OCI-LY7 (cell line): ENCODE results near the gene TBX15. TPM values are rescaled to one million over a fixed set of nuclear protein-coding genes. Genes with fewer than 3 reads are reported as not detected.
A peak's percentile ranks its signal among the peaks of the same experiment; 100 is the strongest.

Source experiments
- BruUV-seq: library from RNA; stranded (reverse); fragments of 400-500 nt; replicated peaks from 2 replicates; lab custom pipeline; 2021; lab: Mats Ljungman, UMichigan
- CTCF ChIA-PET: fragments of 300-600 bp; sonication (Branson Sonifier 250); formaldehyde crosslinking; loops from one replicate; lab custom pipeline; 2022; ENCODE audit warnings: antibody characterized with exemption; ENCODE audit not compliant: unreplicated experiment; lab: Charles Lee
- POLR2A ChIA-PET: fragments of 300-600 bp; sonication (Branson Sonifier 250); formaldehyde crosslinking; loops from one replicate; lab custom pipeline; 2022; ENCODE audit warnings: antibody characterized with exemption; lab: Charles Lee
- DNase-seq: peaks from one replicate; pipeline ENCODE4 v3.0.0-alpha.2; 2015; ENCODE audit warnings: low spot score
- H2AFZ ChIP-seq: fragments of 200-600 bp; sonication (generic), shearing (Covaris generic); 2 replicates; pipeline ENCODE4 v1.6.1; 2014; ENCODE audit warnings: mild to moderate bottlenecking, antibody characterized with exemption, low read length, moderate library complexity
- H3K27ac ChIP-seq: fragments of 200-600 bp; sonication (generic); 2 replicates; pipeline ENCODE4 v1.5.1; 2014; ENCODE audit warnings: mixed run types, low read depth, mild to moderate bottlenecking, moderate library complexity, low read length, inconsistent platforms; ENCODE audit not compliant: poor library complexity, severe bottlenecking
- H3K36me3 ChIP-seq: fragments of 200-600 bp; sonication (generic); 2 replicates; pipeline ENCODE4 v1.6.1; 2014; ENCODE audit warnings: mild to moderate bottlenecking, antibody characterized with exemption, low read length, moderate library complexity, mixed read lengths; ENCODE audit not compliant: insufficient read depth
- H3K4me1 ChIP-seq: fragments of 200-600 bp; sonication (generic); 2 replicates; pipeline ENCODE4 v1.5.1; 2014; ENCODE audit warnings: mild to moderate bottlenecking, low read length; ENCODE audit not compliant: insufficient read depth, poor library complexity, severe bottlenecking
- H3K4me2 ChIP-seq: fragments of 200-600 bp; sonication (generic); 2 replicates; pipeline ENCODE4 v1.6.1; 2014; ENCODE audit warnings: mild to moderate bottlenecking, low read length
- H3K4me3 ChIP-seq: fragments of 200-600 bp; sonication (generic); 2 replicates; pipeline ENCODE4 v1.5.1; 2014; ENCODE audit warnings: mild to moderate bottlenecking, low read depth, low read length; ENCODE audit not compliant: poor library complexity, severe bottlenecking
- H3K79me2 ChIP-seq: fragments of 200-600 bp; sonication (generic); 2 replicates; pipeline ENCODE4 v1.6.1; 2016; ENCODE audit warnings: low read depth, mild to moderate bottlenecking, low read length, moderate library complexity, mixed read lengths; ENCODE audit not compliant: insufficient read depth
- H3K9me2 ChIP-seq: fragments of 200-600 bp; sonication (generic); 2 replicates; pipeline ENCODE4 v1.6.1; 2016; ENCODE audit warnings: mild to moderate bottlenecking, low read length, mixed read lengths; ENCODE audit not compliant: insufficient read depth
- H3K9me3 ChIP-seq: fragments of 200-600 bp; sonication (generic); 2 replicates; pipeline ENCODE4 v1.6.1; 2014; ENCODE audit warnings: mild to moderate bottlenecking, mixed run types, low read length, mixed read lengths
- H4K20me1 ChIP-seq: fragments of 200-600 bp; sonication (generic); 2 replicates; pipeline ENCODE4 v1.6.1; 2014; ENCODE audit warnings: mild to moderate bottlenecking, antibody characterized with exemption, low read length, moderate library complexity, mixed read lengths; ENCODE audit not compliant: insufficient read depth
- EZH2phosphoT487 ChIP-seq: fragments of 200-600 bp; sonication (generic); IDR thresholded peaks from 2 replicates; pipeline ENCODE4 v1.6.1; 2018; ENCODE audit warnings: low read depth, borderline replicate concordance, mild to moderate bottlenecking, mixed run types, antibody characterized with exemption, low read length, moderate library complexity, mixed read lengths
- intact Hi-C: fragments of 100-400 bp; cut with micrococcal nuclease; formaldehyde crosslinking; loops from one replicate; pipeline ENCODE4 v1.10.0; 2022; ENCODE audit not compliant: unreplicated experiment
- total RNA-seq, 2 experiments: library from RNA; depleted of rRNA in 1 of 2; stranded (reverse); fragments of >200 nt in 1 of 2; shearing (Covaris generic) in 1 of 2; gene quantifications; 2 replicates each; pipeline ENCODE4 v1.2.3, GENCODE V29; 2014 to 2022
- TF ChIP-seq, protein P1 (sequence below): fragments of 200-600 bp; sonication (generic); conservative IDR thresholded peaks from 2 replicates; pipeline ENCODE4 v1.5.1; 2014; ENCODE audit warnings: mild to moderate bottlenecking, antibody characterized with exemption, low read length, moderate library complexity, mixed read lengths

TBX15 gene
- total RNA-seq, 2 experiments from 2014 or later = 0.22 TPM; not detected in 1

DNA sequence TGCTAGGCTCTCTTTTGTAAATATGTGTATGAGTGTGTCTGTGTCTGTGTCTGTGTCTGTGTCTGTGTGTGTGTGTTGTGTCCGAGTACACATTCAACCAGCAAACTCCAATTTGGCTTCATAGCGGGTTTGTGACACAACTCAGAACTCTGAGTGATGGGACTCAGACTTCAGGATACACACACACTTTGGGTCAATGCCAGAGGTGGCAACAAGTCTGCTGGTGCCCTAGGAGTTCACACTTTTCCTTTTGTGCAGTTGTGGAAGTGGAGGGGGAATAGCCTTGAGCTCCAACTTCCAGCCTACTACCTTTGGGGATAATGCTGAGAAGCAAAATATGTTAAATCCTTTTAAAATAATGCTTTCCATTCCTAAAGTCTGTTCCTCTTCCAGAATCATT, 16.6 kb upstream of the TBX15 start:
- no peaks in the 10 kb centered on the region for H3K9me3 ChIP-seq

DNA sequence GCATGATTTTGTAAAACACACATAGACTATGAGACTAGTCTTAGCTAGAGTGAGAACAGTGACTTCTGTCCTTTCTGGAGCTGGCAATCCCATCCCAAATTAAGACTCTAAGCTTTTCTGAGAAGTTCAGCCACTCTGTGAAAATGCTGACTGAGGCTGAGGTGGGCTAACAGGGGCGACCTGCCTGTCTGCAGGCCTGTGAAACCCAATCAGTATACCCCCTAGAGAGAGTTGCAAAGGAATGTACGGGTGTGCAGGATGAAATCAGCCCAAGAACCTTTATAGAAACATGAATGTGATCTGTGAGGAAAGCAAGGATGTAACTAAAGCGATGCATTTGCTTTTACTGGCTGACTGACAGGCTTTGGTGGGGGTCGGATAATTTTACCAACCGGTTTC, 16.0 kb upstream of the TBX15 start:
- ChIA-PET CTCF (no interaction called here), POLR2A (no interaction called here)
- intact Hi-C loops = no loop called here
- H2AFZ ChIP-seq = no peak overlapping the region
- H3K9me2 ChIP-seq = no peaks in the 10 kb centered on the region
- H3K4me3 ChIP-seq = no peak overlapping the region
- no peaks in the 10 kb centered on the region for H3K4me1 ChIP-seq
- no peaks in the 10 kb centered on the region for H3K79me2 ChIP-seq
- H3K36me3 ChIP-seq = no peaks in the 10 kb centered on the region
- no peaks in the 10 kb centered on the region for H3K9me3 ChIP-seq
- no peaks in the 10 kb centered on the region for H4K20me1 ChIP-seq
- no TSS peak for BruUV-seq
- TF ChIP-seq, protein P1, sequence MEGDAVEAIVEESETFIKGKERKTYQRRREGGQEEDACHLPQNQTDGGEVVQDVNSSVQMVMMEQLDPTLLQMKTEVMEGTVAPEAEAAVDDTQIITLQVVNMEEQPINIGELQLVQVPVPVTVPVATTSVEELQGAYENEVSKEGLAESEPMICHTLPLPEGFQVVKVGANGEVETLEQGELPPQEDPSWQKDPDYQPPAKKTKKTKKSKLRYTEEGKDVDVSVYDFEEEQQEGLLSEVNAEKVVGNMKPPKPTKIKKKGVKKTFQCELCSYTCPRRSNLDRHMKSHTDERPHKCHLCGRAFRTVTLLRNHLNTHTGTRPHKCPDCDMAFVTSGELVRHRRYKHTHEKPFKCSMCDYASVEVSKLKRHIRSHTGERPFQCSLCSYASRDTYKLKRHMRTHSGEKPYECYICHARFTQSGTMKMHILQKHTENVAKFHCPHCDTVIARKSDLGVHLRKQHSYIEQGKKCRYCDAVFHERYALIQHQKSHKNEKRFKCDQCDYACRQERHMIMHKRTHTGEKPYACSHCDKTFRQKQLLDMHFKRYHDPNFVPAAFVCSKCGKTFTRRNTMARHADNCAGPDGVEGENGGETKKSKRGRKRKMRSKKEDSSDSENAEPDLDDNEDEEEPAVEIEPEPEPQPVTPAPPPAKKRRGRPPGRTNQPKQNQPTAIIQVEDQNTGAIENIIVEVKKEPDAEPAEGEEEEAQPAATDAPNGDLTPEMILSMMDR = no peak
- no peak for TF ChIP-seq EZH2phosphoT487
- H3K4me2 ChIP-seq = no peak overlapping the region
- no peak for DNase-seq
- no peak overlapping the region for H3K27ac ChIP-seq

More for the DNA sequence above, 16.6 kb upstream of the TBX15 start:
- Histone ChIP-seq H4K20me1 (no peaks in the 10 kb centered on the region), H2AFZ (no peak overlapping the region), H3K36me3 (no peaks in the 10 kb centered on the region), H3K4me1 (no peaks in the 10 kb centered on the region), H3K27ac (no peak overlapping the region), H3K9me2 (no peaks in the 10 kb centered on the region), H3K4me2 (no peak overlapping the region), H3K4me3 (no peak overlapping the region), H3K79me2 (no peaks in the 10 kb centered on the region)
- no peak for TF ChIP-seq EZH2phosphoT487
- TF ChIP-seq, protein P1 = no peak
- POLR2A ChIA-PET = interaction anchor here (1.0 kb wide), 1 partner anchor 188 kb away, joined by 3 read pairs; no protein-coding TSS in a partner anchor
- CTCF ChIA-PET = no interaction called here
- no TSS peak for BruUV-seq
- intact Hi-C loops = loop anchor here (5.0 kb wide), 1 partner anchor 852 kb away; no protein-coding TSS in a partner anchor
- no peak for DNase-seq

DNA sequence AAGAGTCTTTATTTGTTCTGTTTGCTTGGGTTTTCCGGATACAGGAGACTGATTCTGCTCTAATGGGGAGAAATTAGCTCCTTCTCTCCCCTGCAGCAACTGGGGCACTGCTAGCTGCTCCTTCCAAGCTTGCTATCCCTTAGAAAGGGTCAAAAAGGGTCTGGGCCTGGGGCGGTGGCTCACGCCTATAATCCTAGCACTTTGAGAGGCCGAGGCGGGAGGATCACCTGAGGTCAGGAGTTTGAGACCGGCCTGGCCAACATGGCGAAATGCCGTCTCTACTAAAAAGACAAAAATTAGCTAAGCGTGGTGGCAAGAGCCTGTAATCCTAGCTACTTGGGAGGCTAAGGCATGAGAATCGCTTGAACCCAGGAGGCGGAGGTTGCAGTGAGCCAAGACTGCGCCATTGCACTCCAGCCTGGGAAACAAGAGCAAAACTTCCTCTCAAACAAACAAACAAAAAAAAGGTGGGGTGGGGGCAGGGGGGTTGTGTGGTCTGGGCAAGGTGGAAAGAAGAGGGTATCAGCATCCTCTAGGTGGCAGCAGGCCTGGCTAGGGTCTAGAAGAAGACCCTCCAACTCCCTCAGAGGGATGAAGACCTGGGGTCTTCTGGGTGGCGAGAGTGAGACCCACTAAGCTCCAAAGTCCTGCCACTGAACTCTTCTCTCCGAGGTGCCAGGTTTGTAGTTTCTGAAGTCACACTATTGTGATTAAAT, 15.4 kb upstream of the TBX15 start:
- TF ChIP-seq EZH2phosphoT487 = no peak
- TF ChIP-seq, protein P1 = peak; percentile 31; the same call in 1 of the 2 replicates
- Histone ChIP-seq H3K36me3 (no peaks in the 10 kb centered on the region), H3K4me1 (no peaks in the 10 kb centered on the region), H3K4me3 (no peak overlapping the region), H4K20me1 (no peaks in the 10 kb centered on the region), H3K9me2 (no peaks in the 10 kb centered on the region), H2AFZ (no peak overlapping the region), H3K27ac (no peak overlapping the region), H3K4me2 (no peak overlapping the region), H3K9me3 (no peaks in the 10 kb centered on the region), H3K79me2 (no peaks in the 10 kb centered on the region)
- BruUV-seq = no TSS peak
- intact Hi-C loops = no loop called here
- no peak for DNase-seq
- ChIA-PET POLR2A (no interaction called here), CTCF (no interaction called here)
